Gastroesophageal sphincter (tissue), 3 donors: ENCODE results near the gene TTLL7.

Experiments used
- CTCF ChIP-seq, 4 experiments: fragments of 200-600 bp in 2 of 4; fragments of 450-650 bp in 2 of 4; sonication (generic) in 1 of 4; IDR thresholded peaks; one replicate each; pipeline ENCODE4 v1.5.1; 2017 to 2019; ENCODE audit warnings: antibody characterized with exemption in 4 of 4, mild to moderate bottlenecking in 2 of 4, moderate library complexity in 2 of 4
- EP300 ChIP-seq: sonication (generic); formaldehyde crosslinking; IDR thresholded peaks from one replicate; pipeline ENCODE4 v1.6.1; 2017; ENCODE audit warnings: antibody characterized with exemption, mild to moderate bottlenecking
- POLR2A ChIP-seq, 2 donors: fragments of 450-650 bp; IDR thresholded peaks; one replicate each; pipeline ENCODE4 v1.6.1; 2017; ENCODE audit warnings: antibody characterized with exemption in 2 of 2, mild to moderate bottlenecking in 2 of 2, moderate library complexity in 1 of 2
- POLR2AphosphoS5 ChIP-seq: sonication (generic); formaldehyde crosslinking; IDR thresholded peaks from one replicate; pipeline ENCODE4 v1.6.1; 2017; ENCODE audit warnings: antibody characterized with exemption

DNA sequence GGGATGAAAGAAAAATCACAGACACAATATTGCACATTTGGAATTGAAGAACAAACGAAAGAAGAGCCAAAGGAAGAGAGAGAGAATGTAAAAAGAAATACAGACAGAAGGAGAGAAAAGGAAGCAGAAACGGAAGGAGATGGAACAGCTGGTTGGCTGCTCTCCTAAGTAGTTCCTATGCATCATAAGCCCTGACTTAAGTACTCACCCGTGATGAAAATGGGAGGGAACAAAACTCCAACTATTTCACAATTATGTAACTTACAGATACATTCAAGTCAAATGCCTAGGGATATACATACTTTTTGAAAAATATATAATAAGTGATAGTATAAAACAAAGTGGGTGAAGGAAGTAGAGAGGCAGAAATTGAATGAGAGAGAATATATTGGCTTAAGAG is 88.5 kb downstream of the TTLL7 start:
- TF ChIP-seq CTCF (IDR thresholded peaks at IDR 0.05): no peak
- no peak for TF ChIP-seq EP300
- no peak for TF ChIP-seq POLR2A (IDR thresholded peaks at IDR 0.05)
- no peak for TF ChIP-seq POLR2AphosphoS5
